Tibial nerve (tissue), 3 donors: ENCODE data around the gene ZBTB22.
"Not testable (repeated sequence)": the region's sequence is repeated elsewhere in the genome, so short reads cannot be mapped to it uniquely, and the experiment has no call there.

ENCODE experiments used
- CTCF ChIP-seq, 5 experiments: fragments of 200-600 bp in 3 of 5; fragments of 450-650 bp in 2 of 5; sonication (generic) in 3 of 5; IDR thresholded peaks; one replicate each; pipeline ENCODE4 v1.5.1; 2016 to 2019; ENCODE audit warnings: antibody characterized with exemption in 5 of 5, mild to moderate bottlenecking in 3 of 5, moderate library complexity in 2 of 5
- POLR2A ChIP-seq, 2 donors: fragments of 450-650 bp; IDR thresholded peaks; one replicate each; pipeline ENCODE4 v1.6.1; 2017; ENCODE audit warnings: antibody characterized with exemption in 2 of 2, mild to moderate bottlenecking in 2 of 2, moderate library complexity in 2 of 2

- not testable (repeated sequence) for TF ChIP-seq POLR2A, CTCF (IDR thresholded peaks at IDR 0.05)
These were observed 29.4 kb upstream of the ZBTB22 start for GRCh38 chr6:33346972-33347371.
